Measurements from ENCODE around the gene PALB2.
A peak's percentile ranks its signal among the peaks of the same experiment; 100 is the strongest.

Gene PALB2

GRCh38 chr16:23561586-23561985, 79.5 kb downstream of the PALB2 start:
- H3K9me3 ChIP-seq (ENCODE audit: control insufficient read depth, insufficient read depth, low read length): no peaks in the 10 kb centered on the region
- no peaks in the 10 kb centered on the region for H3K4me1 ChIP-seq (ENCODE audit: insufficient read depth, low read length)
- H3K36me3 ChIP-seq (ENCODE audit: insufficient read depth, low read length): peaks cover 47% of the 10 kb centered on the region
- no peak overlapping the region for H3K9ac ChIP-seq (ENCODE audit: low read depth, low read length)

GRCh38 chr16:23557779-23558702, 83.1 kb downstream of the PALB2 start:
- peak overlapping the region; percentile 77 for H3K9ac ChIP-seq (ENCODE audit: low read depth, low read length)
- no peaks in the 10 kb centered on the region for H3K9me3 ChIP-seq (ENCODE audit: control insufficient read depth, insufficient read depth, low read length)
- peaks cover 5% of the 10 kb centered on the region; the same call in 1 of the 2 replicates for H3K4me1 ChIP-seq (ENCODE audit: insufficient read depth, low read length)
- peaks cover 21% of the 10 kb centered on the region for H3K36me3 ChIP-seq (ENCODE audit: insufficient read depth, low read length)

GRCh38 chr16:23556881-23557778, 84.0 kb downstream of the PALB2 start, which contains the start of the genes EARS2 and UBFD1:
TSS of gene EARS2 (minus strand) at chr16:23557350. CDS start at chr16:23557343, 7 bp downstream.
TSS of gene UBFD1 (plus strand) at chr16:23557727. CDS start at chr16:23557743, 16 bp downstream.
- Histone ChIP-seq H3K4me1 (ENCODE audit: insufficient read depth, low read length) (peaks cover 5% of the 10 kb centered on the region; the same call in 1 of the 2 replicates), H3K36me3 (ENCODE audit: insufficient read depth, low read length) (peaks cover 13% of the 10 kb centered on the region), H3K9me3 (ENCODE audit: control insufficient read depth, insufficient read depth, low read length) (no peaks in the 10 kb centered on the region), H3K9ac (ENCODE audit: low read depth, low read length) (peak within 1 kb of the TSS; percentile 77)

- Histone ChIP-seq H3K4me1 (ENCODE audit: insufficient read depth, low read length) (peaks cover 5% of the 10 kb centered on the region; the same call in 1 of the 2 replicates), H3K9me3 (ENCODE audit: control insufficient read depth, insufficient read depth, low read length) (no peaks in the 10 kb centered on the region), H3K36me3 (ENCODE audit: insufficient read depth, low read length) (peaks cover 9% of the 10 kb centered on the region), H3K9ac (ENCODE audit: low read depth, low read length) (no peak overlapping the region)
Observed at GRCh38 chr16:23554536-23554935, 86.6 kb downstream of the PALB2 start.
